A549 (cell line): ENCODE results near the gene MCRIP1. TPM values are rescaled to one million over a fixed set of nuclear protein-coding genes. Genes with fewer than 3 reads are reported as not detected.

ENCODE experiments used
- ATAC-seq, 2 experiments: fragments of 200-7000 bp in 1 of 2; fragments of >200 bp in 1 of 2; cut with Nextera tagmentation in 1 of 2; cut with Tn5 transposase in 1 of 2; 3 replicates each; pipeline versions ENCODE4 v1.8.0 to v1.9.1; 2018 to 2020; ENCODE audit warnings: mild to moderate bottlenecking in 1 of 2, moderate library complexity in 1 of 2
- CTCF ChIA-PET: fragments of 300-600 bp; sonication (Branson Sonifier 250); formaldehyde crosslinking; extraction: SDS; loops from one replicate; lab custom pipeline; 2021; ENCODE audit warnings: antibody characterized with exemption, inconsistent platforms; lab: Yijun Ruan, JAX
- POLR2A ChIA-PET: fragments of 350-600 bp; formaldehyde crosslinking; extraction: SDS; loops from one replicate; lab custom pipeline; 2021; ENCODE audit warnings: antibody characterized with exemption, inconsistent platforms; lab: Yijun Ruan, JAX
- DNase-seq, 2 experiments: peaks; one replicate each; pipeline versions ENCODE4 v3.0.0 to v3.0.0-alpha.2; 2011 to 2016; ENCODE audit warnings: low read depth in 1 of 2, low spot score in 1 of 2
- FAIRE-seq: peaks from 2 replicates; lab custom pipeline; 2011; peaks lifted over from hg19 to GRCh38; lab: Jason Lieb, UNC
- H3K27ac ChIP-seq, 2 experiments: fragments of >200 bp; sonication (Bioruptor Twin); formaldehyde crosslinking; 3 replicates each; pipeline ENCODE4 v1.5.1; 2016 to 2017
- H3K4me1 ChIP-seq: fragments of >200 bp; sonication (Bioruptor Twin); formaldehyde crosslinking; 3 replicates; pipeline ENCODE4 v1.6.1; 2016
- H3K4me2 ChIP-seq: fragments of >200 bp; sonication (Bioruptor Twin); formaldehyde crosslinking; 3 replicates; pipeline ENCODE4 v1.6.1; 2016
- H3K4me3 ChIP-seq: fragments of >200 bp; sonication (Bioruptor Twin); formaldehyde crosslinking; 3 replicates; pipeline ENCODE4 v1.5.1; 2016
- H3K9me3 ChIP-seq: fragments of >200 bp; sonication (Bioruptor Twin); formaldehyde crosslinking; 3 replicates; pipeline ENCODE4 v1.6.1; 2016
- BCL3 ChIP-seq: fragments of >200 bp; sonication (Bioruptor Twin); formaldehyde crosslinking; IDR thresholded peaks from 3 replicates; pipeline ENCODE4 v1.6.1; 2016
- CEBPB ChIP-seq, 2 experiments: fragments of >200 bp in 1 of 2; sonication (Bioruptor Twin) in 1 of 2; formaldehyde crosslinking in 1 of 2; IDR thresholded peaks; 2 replicates each; pipeline ENCODE4 v1.6.1; 2012 to 2016
- E2F6 ChIP-seq: IDR thresholded peaks from 2 replicates; pipeline ENCODE4 v1.6.1; 2012; ENCODE audit warnings: low read depth, borderline replicate concordance
- EHMT2 ChIP-seq: fragments of 200-600 bp; sonication (generic); IDR thresholded peaks from 2 replicates; pipeline ENCODE4 v1.6.1; 2016; ENCODE audit warnings: antibody characterized with exemption, low read depth, mild to moderate bottlenecking, moderate library complexity
- ELK1 ChIP-seq: fragments of 150-350 bp; IDR thresholded peaks from 2 replicates; pipeline ENCODE4 v1.6.1; 2014; ENCODE audit warnings: low read depth, mild to moderate bottlenecking, low read length
- ESRRA ChIP-seq: fragments of 150-350 bp; IDR thresholded peaks from 2 replicates; pipeline ENCODE4 v1.6.1; 2014; ENCODE audit warnings: mild to moderate bottlenecking, low read length, borderline replicate concordance
- FOSB ChIP-seq: fragments of 250-450 bp; sonication (Bioruptor Pico); IDR thresholded peaks from 2 replicates; pipeline ENCODE4 v1.5.0; 2020; ENCODE audit warnings: mild to moderate bottlenecking, moderate library complexity
- FOXS1 ChIP-seq: fragments of 250-450 bp; sonication (Bioruptor Pico); IDR thresholded peaks from 2 replicates; pipeline ENCODE4 v1.5.0; 2020; ENCODE audit warnings: mild to moderate bottlenecking, moderate library complexity
- HDAC2 ChIP-seq: fragments of 200-600 bp; sonication (generic); IDR thresholded peaks from 2 replicates; pipeline ENCODE4 v1.6.1; 2016
- HES2 ChIP-seq: fragments of >200 bp; sonication (Bioruptor Twin); formaldehyde crosslinking; IDR thresholded peaks from 2 replicates; pipeline ENCODE4 v1.6.1; 2016
- HMGXB4 ChIP-seq: fragments of 250-450 bp; sonication (Bioruptor Pico); IDR thresholded peaks from 2 replicates; pipeline ENCODE4 v1.5.0; 2021; ENCODE audit warnings: mild to moderate bottlenecking, moderate library complexity, borderline replicate concordance
- HOXA7 ChIP-seq: fragments of 250-450 bp; sonication (Bioruptor Pico); IDR thresholded peaks from 2 replicates; pipeline ENCODE4 v1.5.0; 2020; ENCODE audit warnings: mild to moderate bottlenecking, moderate library complexity
- HOXB5 ChIP-seq: fragments of 250-450 bp; sonication (Bioruptor Pico); IDR thresholded peaks from 2 replicates; pipeline ENCODE4 v1.5.0; 2020; ENCODE audit warnings: mild to moderate bottlenecking, moderate library complexity
- JUN ChIP-seq, 2 experiments: fragments of >200 bp; sonication (Bioruptor Twin); formaldehyde crosslinking; IDR thresholded peaks; 2 replicates in 1 of 2; 3 replicates in 1 of 2; pipeline ENCODE4 v1.6.1; 2016 to 2017
- KDM1A ChIP-seq: fragments of 200-600 bp; sonication (generic); IDR thresholded peaks from 2 replicates; pipeline ENCODE4 v1.6.1; 2016; ENCODE audit warnings: low read depth, mild to moderate bottlenecking
- KDM5A ChIP-seq: fragments of 200-600 bp; sonication (generic); IDR thresholded peaks from 2 replicates; pipeline ENCODE4 v1.6.1; 2016; ENCODE audit warnings: antibody characterized with exemption, mild to moderate bottlenecking
- MAFK ChIP-seq: fragments of 450-650 bp; IDR thresholded peaks from 2 replicates; pipeline ENCODE4 v1.6.1; 2014; ENCODE audit not compliant: partially characterized antibody
- MYC ChIP-seq: IDR thresholded peaks from 2 replicates; pipeline ENCODE4 v1.6.1; 2012; ENCODE audit warnings: mild to moderate bottlenecking, inconsistent platforms, low read length, improper control_type of control experiment, borderline replicate concordance
- NPAS2 ChIP-seq: fragments of 250-450 bp; sonication (Bioruptor Pico); IDR thresholded peaks from 2 replicates; pipeline ENCODE4 v1.8.0; 2022; ENCODE audit warnings: mild to moderate bottlenecking, moderate library complexity, borderline replicate concordance
- NR3C1 ChIP-seq: fragments of >200 bp; sonication (Bioruptor Twin); formaldehyde crosslinking; IDR thresholded peaks from 3 replicates; pipeline ENCODE4 v1.6.1; 2017
- PBX3 ChIP-seq: IDR thresholded peaks from 2 replicates; pipeline ENCODE4 v1.6.1; 2012
- POLR2A ChIP-seq: IDR thresholded peaks from 2 replicates; pipeline ENCODE4 v1.6.1; 2012; ENCODE audit warnings: mild to moderate bottlenecking, low read length
- POLR2AphosphoS2 ChIP-seq: conservative IDR thresholded peaks from 2 replicates; pipeline ENCODE4 v1.6.1; 2012; ENCODE audit warnings: low read length, improper control_type of control experiment, inconsistent platforms
- RARB ChIP-seq: fragments of 250-450 bp; sonication (Bioruptor Pico); IDR thresholded peaks from 2 replicates; pipeline ENCODE4 v1.8.0; 2021; ENCODE audit warnings: mild to moderate bottlenecking, moderate library complexity
- RCOR1 ChIP-seq: fragments of 150-350 bp; IDR thresholded peaks from 2 replicates; pipeline ENCODE4 v1.6.1; 2014; ENCODE audit warnings: antibody characterized with exemption, low read length, low read depth
- REST ChIP-seq: fragments of 200-600 bp; sonication (generic); IDR thresholded peaks from 2 replicates; pipeline ENCODE4 v1.6.1; 2016; ENCODE audit warnings: antibody characterized with exemption, mild to moderate bottlenecking, moderate library complexity
- RFX5 ChIP-seq: fragments of 450-650 bp; IDR thresholded peaks from 2 replicates; pipeline ENCODE4 v1.7.1; 2014; ENCODE audit warnings: antibody characterized with exemption, mild to moderate bottlenecking, moderate library complexity
- RNF2 ChIP-seq: fragments of 200-600 bp; sonication (generic); IDR thresholded peaks from 2 replicates; pipeline ENCODE4 v1.6.1; 2016; ENCODE audit warnings: low read depth, mild to moderate bottlenecking, antibody characterized with exemption, moderate library complexity, borderline replicate concordance
- TFCP2L1 ChIP-seq: fragments of 250-450 bp; sonication (Bioruptor Pico); IDR thresholded peaks from 2 replicates; pipeline ENCODE4 v1.5.0; 2021; ENCODE audit warnings: mild to moderate bottlenecking
- ZC3H11A ChIP-seq: fragments of 450-650 bp; IDR thresholded peaks from 2 replicates; pipeline ENCODE4 v1.6.1; 2014; ENCODE audit warnings: antibody characterized with exemption, mild to moderate bottlenecking
- ZSCAN20 ChIP-seq: fragments of 250-450 bp; sonication (Bioruptor Pico); IDR thresholded peaks from 2 replicates; pipeline ENCODE4 v1.8.0; 2022; ENCODE audit warnings: mild to moderate bottlenecking, moderate library complexity
- WGBS: methylation state at CpG from one replicate; pipeline ENCODE4 v1.1.6; 2017; ENCODE audit errors: missing lambda C conversion rate; 5-methylcytosine and 5-hydroxymethylcytosine counted together
- polyA plus RNA-seq, 4 experiments: library from polyadenylated mRNA; depleted of rRNA in 3 of 4; stranded (reverse); fragments of >200 nt; fragmentation: RNase III in 1 of 4; extraction: RNeasy Plus Mini Kit Qiagen cat#74134 plus additional on column Dnase treatment in 1 of 4; gene quantifications; 2 replicates in 3 of 4; 3 replicates in 1 of 4; pipeline ENCODE4 v1.2.3, GENCODE V29; 2011 to 2017

MCRIP1 gene
- polyA plus RNA-seq, 2 of the 4 experiments (the other 2 are of a cell fraction): 32.0 to 51.0 TPM

- H3K9me3 ChIP-seq: no peaks in the 10 kb centered on the region
- H3K4me1 ChIP-seq: peaks cover 24% of the 10 kb centered on the region
- POLR2A ChIA-PET: interaction anchor here (1.0 kb wide), 1 partner anchor 11 kb away, joined by 4 read pairs; the partner anchor contains the start of gene MCRIP1
- 45% methylated on average over 11 of the region's 20 CpGs for WGBS
- no peak overlapping the region for H3K4me3 ChIP-seq
- CTCF ChIA-PET: interaction anchor here (0.7 to 4.0 kb wide), 20 partner anchors 9 to 136 kb away, joined by 3 to 25 read pairs (median 4); partner anchors contain the start of gene PPP1R27
- H3K27ac ChIP-seq: peak overlapping the region; percentile 54 to 81
- FAIRE-seq (no peak), ATAC-seq (peak; percentile 61 to 90), DNase-seq (peak; percentile 85 to 93)
- peak overlapping the region; percentile 48 for H3K4me2 ChIP-seq
- TF ChIP-seq MAFK: no peak
- TF ChIP-seq CEBPB (IDR thresholded peaks at IDR 0.05): no peak
- TF ChIP-seq FOXS1 (CRISPR knock-in tag): no peak
- no peak for TF ChIP-seq POLR2A
- no peak for TF ChIP-seq RFX5
- no peak for TF ChIP-seq HOXB5
- TF ChIP-seq RNF2: no peak
- TF ChIP-seq KDM1A: no peak
- TF ChIP-seq ESRRA: no peak
- no peak for TF ChIP-seq KDM5A
- TF ChIP-seq NPAS2 (CRISPR knock-in tag): no peak
- no peak for TF ChIP-seq JUN (IDR thresholded peaks at IDR 0.05)
- TF ChIP-seq FOSB (CRISPR knock-in tag): no peak
- no peak for TF ChIP-seq ZSCAN20 (CRISPR knock-in tag)
- TF ChIP-seq ELK1: no peak
- TF ChIP-seq POLR2AphosphoS2: no peak
- no peak for TF ChIP-seq HES2
- no peak for TF ChIP-seq EHMT2
- TF ChIP-seq NR3C1: no peak
- no peak for TF ChIP-seq PBX3
- 0 out of 2 replicates have a peak, but pooled peaks have one; percentile 29 for TF ChIP-seq MYC
- TF ChIP-seq RCOR1: no peak
- no peak for TF ChIP-seq HOXA7 (CRISPR knock-in tag)
- TF ChIP-seq HDAC2: no peak
- no peak for TF ChIP-seq BCL3
- TF ChIP-seq TFCP2L1 (CRISPR knock-in tag): no peak
- peak; percentile 66; the same call in 1 of the 2 replicates for TF ChIP-seq E2F6
- TF ChIP-seq HMGXB4 (CRISPR knock-in tag): no peak
- no peak for TF ChIP-seq ZC3H11A
- no peak for TF ChIP-seq RARB (CRISPR knock-in tag)
- TF ChIP-seq REST: no peak
Observed at GRCh38 chr17:81821603-81822311, 11.3 kb downstream of the MCRIP1 start.
